NB4 (cell line): ENCODE measurements around the gene BABAM1.

Experiments used
- CTCF ChIP-seq: IDR thresholded peaks from one replicate; pipeline ENCODE4 v1.5.1; 2012; ENCODE audit warnings: low read depth, low read length
- POLR2A ChIP-seq: IDR thresholded peaks from 2 replicates; pipeline ENCODE4 v1.6.1; 2011; ENCODE audit warnings: mild to moderate bottlenecking; ENCODE audit not compliant: insufficient read length; ENCODE audit errors: extremely low read depth

GRCh38 chr19:17263712-17264640, 3.3 kb upstream of the BABAM1 start:
- no peak for TF ChIP-seq POLR2A
- TF ChIP-seq CTCF = no peak
